ENCODE measurements around the gene FZD4.
"Not testable (repeated sequence)": the region's sequence is repeated elsewhere in the genome, so short reads cannot be mapped to it uniquely, and the experiment has no call there.

Gene FZD4

DNA sequence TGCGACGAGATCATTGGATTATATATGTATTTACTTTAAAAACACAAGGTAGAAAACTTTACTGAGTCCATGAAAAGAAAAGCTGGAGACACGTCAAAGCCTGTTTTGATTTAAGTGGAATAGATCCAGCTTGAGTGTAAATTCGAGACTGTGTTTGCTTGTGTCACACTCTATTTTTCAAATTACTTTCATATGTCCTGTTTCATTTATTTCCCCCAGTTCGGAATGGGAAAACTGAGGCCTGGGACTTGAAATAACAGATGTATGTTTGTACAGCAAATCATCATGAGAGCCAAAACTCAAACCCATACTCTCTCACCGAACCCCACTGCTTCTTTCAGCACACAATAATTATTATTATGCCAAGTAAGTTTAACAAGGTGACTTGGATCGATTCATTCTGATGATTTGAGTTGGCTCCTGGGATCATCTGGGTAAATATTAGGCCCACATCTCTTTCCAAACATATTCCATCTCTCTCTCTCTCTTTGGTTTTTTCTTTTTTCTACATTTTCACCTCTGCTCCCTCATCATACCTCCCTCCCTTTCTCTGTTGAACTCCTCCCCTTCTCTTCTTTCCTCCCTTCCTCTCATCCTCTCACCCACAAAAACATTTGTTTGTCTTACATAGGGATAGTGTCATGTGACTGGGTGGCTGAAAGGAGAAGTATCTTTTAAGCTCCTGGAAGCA, 21.2 kb downstream of the FZD4 start:
- no peaks in the 10 kb centered on the region for H3K27me3 Mint-ChIP-seq
- no peaks in the 10 kb centered on the region for H3K9me3 Mint-ChIP-seq
- H3K4me3 Mint-ChIP-seq, result no peak overlapping the region
- no peak overlapping the region for H3K27ac Mint-ChIP-seq
- no peaks in the 10 kb centered on the region for H3K4me1 Mint-ChIP-seq
- no peaks in the 10 kb centered on the region for H3K36me3 Mint-ChIP-seq

DNA sequence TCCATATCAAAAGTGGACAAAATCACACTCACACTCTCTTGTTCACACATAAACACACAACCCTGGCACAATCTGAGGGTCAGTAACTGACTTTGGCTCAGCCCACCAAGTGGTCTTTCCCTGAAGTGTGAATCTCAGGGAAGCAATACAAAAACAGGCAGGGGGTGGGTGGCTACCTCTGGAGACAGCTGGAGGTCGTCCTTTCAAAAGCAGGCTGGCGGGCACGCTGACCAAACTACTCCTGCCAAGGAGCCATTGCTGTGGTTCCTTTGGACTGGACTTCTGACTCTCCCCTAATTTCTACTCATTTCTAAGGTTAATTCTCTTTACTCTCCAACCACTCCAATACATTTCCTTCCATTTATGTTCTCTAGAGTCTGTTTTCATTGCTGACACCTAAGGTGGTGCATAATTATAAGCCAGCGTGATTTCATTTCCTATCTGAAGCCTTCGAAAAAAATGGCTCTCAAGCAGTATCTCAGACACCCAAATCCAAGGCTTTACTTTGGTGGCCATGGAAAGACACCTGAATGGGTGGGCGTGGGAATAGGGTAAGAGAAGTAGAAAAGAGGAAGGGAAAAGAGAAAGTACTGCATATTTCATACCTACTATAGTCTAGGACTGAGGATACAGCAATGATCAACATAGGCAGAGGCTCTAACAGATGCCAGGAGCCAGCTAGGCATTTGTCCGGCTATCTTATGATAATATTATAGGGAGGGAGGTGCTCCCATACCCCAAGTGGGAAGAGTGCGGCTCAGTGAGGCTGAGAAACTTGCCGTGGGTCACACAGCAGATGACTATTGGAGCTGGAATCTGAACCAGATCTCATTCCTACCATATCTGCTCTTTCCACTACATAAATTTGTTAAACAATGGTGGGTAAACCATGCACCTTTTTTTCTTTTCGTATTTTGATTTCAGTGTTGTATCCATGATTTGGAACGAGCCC, 22.0 kb downstream of the FZD4 start:
- no peaks in the 10 kb centered on the region for H3K36me3 Mint-ChIP-seq
- no peaks in the 10 kb centered on the region for H3K9me3 Mint-ChIP-seq

DNA sequence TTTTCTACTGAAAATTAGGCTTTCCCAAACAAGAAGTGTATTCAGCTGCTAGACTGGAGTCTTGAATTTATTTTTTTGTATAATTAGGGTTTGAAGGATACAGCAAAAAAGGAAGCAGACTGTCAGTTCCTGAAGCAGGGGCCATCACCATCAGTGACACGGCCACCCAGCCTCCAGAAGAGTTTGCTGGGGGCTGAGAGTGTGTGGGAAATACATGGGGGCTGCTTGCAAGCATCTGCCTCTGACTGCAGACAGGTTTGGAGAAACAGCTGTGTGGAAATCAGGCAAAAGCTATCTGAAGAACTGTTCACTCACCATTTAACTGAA, 23.0 kb downstream of the FZD4 start:
- no peaks in the 10 kb centered on the region for H3K4me1 Mint-ChIP-seq
- H3K36me3 Mint-ChIP-seq, result no peaks in the 10 kb centered on the region
- H3K9me3 Mint-ChIP-seq, result no peaks in the 10 kb centered on the region
- no peaks in the 10 kb centered on the region for H3K27me3 Mint-ChIP-seq
- H3K27ac Mint-ChIP-seq, result no peak overlapping the region
- H3K4me3 Mint-ChIP-seq, result no peak overlapping the region

More for the DNA sequence above, 22.0 kb downstream of the FZD4 start:
- no peaks in the 10 kb centered on the region for H3K27me3 Mint-ChIP-seq
- H3K4me1 Mint-ChIP-seq, result no peaks in the 10 kb centered on the region
- no peak overlapping the region for H3K4me3 Mint-ChIP-seq
- no peak overlapping the region for H3K27ac Mint-ChIP-seq

DNA sequence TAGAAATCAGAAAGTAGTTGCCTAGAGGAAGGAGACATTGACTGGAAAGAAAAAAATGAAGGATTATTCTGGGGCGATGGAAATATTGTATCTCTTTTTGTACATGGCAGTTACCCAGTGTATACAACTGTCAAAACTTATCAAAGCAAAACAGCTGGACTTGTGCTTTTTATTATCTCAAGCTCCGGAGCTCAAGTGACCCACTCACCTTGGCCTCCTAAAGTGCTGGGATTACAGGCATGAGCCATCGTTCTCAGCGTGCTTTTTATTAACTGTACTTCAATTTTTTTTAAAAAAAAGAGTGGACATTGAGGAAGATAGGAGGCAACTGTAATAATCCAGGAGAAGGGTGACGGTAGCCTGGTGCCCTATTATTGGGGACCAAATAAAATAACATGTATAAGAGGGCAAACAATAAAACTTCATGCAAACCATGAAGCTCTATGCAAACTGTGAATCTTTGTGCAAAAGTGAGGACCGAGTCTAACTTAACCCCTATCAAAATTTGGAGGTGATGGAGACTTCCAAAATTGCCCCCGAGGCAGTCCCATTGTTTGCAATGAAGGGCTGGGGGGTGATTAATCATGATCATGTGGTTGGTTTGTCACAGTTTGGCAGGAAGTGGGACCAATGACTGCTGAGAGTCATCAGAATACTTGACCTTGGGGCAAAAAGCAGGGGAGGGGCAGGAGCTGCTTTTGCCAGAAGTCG, 23.5 kb downstream of the FZD4 start:
- H3K36me3 Mint-ChIP-seq, result no peaks in the 10 kb centered on the region
- H3K4me1 Mint-ChIP-seq, result no peaks in the 10 kb centered on the region
- no peak overlapping the region for H3K27ac Mint-ChIP-seq
- H3K9me3 Mint-ChIP-seq, result no peaks in the 10 kb centered on the region
- H3K4me3 Mint-ChIP-seq, result no peak overlapping the region
- no peaks in the 10 kb centered on the region for H3K27me3 Mint-ChIP-seq

DNA sequence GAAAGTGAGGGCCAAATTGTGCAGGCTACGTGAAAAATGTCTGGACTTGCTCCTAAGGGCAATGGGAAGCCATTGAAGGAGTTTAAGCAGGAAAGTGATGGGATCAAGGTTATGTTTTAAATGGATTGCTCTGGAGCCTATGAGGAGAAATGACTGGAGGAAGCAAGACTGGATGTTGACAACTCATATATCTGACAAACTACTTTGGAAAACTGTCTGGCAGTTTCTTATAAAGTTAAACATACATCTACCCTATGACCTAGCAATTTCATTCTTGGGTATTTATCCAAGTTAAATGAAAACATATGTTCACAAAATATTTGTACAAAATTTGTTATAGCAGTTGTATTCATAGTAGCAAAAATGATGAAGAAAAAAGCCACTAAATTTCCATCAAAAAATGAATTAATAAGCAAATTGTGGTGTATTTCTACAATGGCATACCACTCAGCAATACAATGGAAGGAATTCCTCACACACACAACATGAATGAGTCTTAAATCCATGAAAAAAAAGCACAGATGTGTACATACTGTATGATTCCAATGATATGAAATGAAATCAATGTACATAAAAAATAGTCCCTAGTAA, 24.1 kb downstream of the FZD4 start:
- Mint-ChIP-seq H3K27ac (no peak overlapping the region), H3K9me3 (no peaks in the 10 kb centered on the region), H3K36me3 (no peaks in the 10 kb centered on the region), H3K4me1 (no peaks in the 10 kb centered on the region), H3K4me3 (no peak overlapping the region), H3K27me3 (no peaks in the 10 kb centered on the region)

DNA sequence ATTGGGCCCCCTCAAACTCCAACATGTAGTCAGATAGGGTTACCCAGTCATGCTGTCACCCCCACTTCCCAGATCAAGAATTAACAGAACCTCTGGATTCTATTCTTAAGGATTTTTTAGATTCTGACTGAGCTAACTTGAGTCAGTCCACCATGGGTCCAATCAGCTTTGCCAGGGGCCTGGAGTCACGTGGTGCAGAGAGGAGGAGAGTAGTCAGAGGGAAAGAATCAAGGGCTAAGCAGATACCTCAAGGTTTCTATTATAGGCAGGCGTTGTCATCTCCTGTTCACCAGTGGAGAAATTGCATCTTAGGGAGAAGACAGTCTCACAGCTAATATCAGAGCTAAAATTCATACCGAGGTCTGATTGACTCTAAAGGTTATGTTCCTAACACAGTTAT, 28.2 kb downstream of the FZD4 start:
- Mint-ChIP-seq H3K27me3 (no peaks in the 10 kb centered on the region), H3K9me3 (no peaks in the 10 kb centered on the region), H3K4me3 (no peak overlapping the region), H3K27ac (no peak overlapping the region), H3K36me3 (no peaks in the 10 kb centered on the region), H3K4me1 (no peaks in the 10 kb centered on the region)

DNA sequence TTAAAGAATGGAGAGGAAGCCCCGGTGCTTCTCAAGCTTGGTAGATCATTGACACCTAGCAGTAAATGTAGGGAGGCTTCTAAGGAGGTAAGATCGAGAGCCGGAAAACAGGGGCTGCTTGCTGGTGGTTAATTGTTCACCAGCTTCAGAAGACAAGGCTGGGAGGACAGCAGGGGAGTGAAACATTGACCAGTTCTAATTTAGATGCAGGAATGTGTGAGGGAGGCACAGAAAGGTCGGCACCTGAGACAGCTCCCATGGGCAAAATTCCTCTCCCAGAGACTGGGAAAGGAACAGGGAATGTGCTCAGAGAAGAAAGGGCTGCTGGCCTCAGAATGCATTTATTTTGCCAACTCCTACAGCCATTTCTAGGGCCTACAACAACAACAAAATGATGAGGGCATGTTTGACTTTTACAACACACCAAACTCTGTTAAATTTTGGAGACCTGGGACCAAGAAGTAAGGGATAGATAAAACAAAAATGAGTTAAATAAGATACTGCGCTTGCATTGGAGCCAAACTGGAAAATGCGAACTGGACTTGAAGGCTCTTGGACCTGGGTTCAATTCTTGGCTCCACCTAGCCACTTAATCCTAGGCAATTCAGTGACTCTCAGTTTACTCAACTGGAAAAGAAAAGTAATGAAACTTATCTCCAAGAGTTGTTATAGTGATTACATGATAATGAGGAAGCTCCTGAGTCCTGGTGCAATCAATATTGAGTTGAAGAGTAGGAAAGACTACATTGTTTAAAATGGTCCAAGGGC, 31.0 kb downstream of the FZD4 start:
- H3K27me3 Mint-ChIP-seq, result no peaks in the 10 kb centered on the region
- H3K27ac Mint-ChIP-seq, result no peak overlapping the region
- no peak overlapping the region for H3K4me3 Mint-ChIP-seq
- H3K36me3 Mint-ChIP-seq, result no peaks in the 10 kb centered on the region
- H3K4me1 Mint-ChIP-seq, result no peaks in the 10 kb centered on the region
- no peaks in the 10 kb centered on the region for H3K9me3 Mint-ChIP-seq

DNA sequence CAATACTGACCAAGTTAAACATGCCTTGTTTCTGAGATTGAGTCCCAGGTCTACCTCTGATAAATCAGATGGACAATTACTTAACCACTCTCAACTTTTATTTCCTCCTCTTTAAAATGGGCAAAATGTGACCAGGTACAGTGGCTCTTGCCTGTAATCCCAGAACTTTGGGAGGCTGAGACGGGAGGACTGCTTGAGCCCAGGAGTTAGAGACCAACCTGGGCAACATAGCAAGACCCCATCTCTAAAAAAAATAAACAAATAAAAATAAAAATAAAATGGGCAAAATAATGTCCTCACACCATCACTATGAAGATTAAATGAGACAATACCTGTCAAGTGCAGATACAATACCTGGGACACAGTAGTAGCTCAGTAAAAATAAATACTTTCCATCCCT, 33.0 kb downstream of the FZD4 start:
- H3K36me3 Mint-ChIP-seq, result no peaks in the 10 kb centered on the region

DNA sequence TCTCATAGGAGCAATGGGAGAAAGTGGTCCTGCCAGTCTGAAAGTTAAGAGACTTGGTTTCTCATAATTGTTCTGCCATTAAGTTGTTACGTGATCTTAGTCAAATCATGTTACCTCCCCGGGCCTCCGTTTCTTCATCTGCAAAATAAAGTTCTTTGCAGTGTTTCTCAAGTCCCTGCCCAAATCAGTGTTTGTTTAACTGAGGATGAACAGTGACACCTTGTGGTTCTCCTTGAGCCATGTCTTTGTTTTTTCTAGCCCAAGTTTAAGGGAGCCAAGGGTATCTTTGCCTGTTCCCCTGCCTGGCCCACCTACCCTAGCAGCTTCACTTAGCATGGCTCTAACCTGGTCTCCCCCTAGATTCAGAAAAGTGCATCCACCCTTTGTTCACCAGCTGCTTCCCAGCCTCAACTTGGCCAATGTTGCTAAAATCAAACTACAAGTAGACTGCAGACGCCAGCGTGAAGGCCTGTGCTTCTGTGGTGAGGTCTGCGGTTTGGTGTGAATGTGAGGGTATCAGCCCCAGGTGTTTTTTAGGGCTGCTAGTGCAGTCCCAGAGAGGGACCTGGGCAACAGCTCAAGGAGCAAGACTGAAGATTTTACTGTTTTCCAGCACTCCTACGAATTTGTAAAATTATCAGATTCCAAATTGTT, 35.5 kb downstream of the FZD4 start:
- Mint-ChIP-seq H3K9me3 (no peaks in the 10 kb centered on the region), H3K27me3 (no peaks in the 10 kb centered on the region), H3K27ac (no peak overlapping the region), H3K36me3 (no peaks in the 10 kb centered on the region), H3K4me1 (peaks cover 6% of the 10 kb centered on the region), H3K4me3 (no peak overlapping the region)

More for the DNA sequence above, 33.0 kb downstream of the FZD4 start:
- Mint-ChIP-seq H3K27me3 (no peaks in the 10 kb centered on the region), H3K4me3 (no peak overlapping the region), H3K9me3 (no peaks in the 10 kb centered on the region), H3K27ac (no peak overlapping the region), H3K4me1 (peaks cover 2% of the 10 kb centered on the region)

DNA sequence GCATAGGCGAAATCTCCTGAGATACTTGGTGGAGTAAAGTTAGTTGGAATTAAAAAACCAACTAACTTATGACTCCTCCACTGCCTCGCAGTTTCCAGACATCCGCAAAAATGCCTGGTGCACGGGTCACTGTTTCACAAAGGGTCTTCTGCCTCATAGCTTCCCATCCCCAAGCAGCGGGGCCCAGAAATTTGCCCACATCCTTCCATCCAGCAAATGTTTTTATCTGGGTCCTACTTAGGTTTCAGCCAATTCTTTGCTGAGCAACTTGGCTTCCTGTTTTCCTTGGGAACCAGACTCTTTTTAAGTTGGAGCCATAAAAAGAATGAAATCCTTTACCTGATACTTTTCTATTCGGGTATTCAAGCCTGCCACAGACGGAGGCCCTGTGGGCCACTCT, 36.2 kb downstream of the FZD4 start:
- no peaks in the 10 kb centered on the region for H3K27me3 Mint-ChIP-seq
- H3K9me3 Mint-ChIP-seq, result no peaks in the 10 kb centered on the region
- H3K27ac Mint-ChIP-seq, result no peak overlapping the region
- no peaks in the 10 kb centered on the region for H3K36me3 Mint-ChIP-seq
- H3K4me3 Mint-ChIP-seq, result no peak overlapping the region
- H3K4me1 Mint-ChIP-seq, result peaks cover 6% of the 10 kb centered on the region

DNA sequence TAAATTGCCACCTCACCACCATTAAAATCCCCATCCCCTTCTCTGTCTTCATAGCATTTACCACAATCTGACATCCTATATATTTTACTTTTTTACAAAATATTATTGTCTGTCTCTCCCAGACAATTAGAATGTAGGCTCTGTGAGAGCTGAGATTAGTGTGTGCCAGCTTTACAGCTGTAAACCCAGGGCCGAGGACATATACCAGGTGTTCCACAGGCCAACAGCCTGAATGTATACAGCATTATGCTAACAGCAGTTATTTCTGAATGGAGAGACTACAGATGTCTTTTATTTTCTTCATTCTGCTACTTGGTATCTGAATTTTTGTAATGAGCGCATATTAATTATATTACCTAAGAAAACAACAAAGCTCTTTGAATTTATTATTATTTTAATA, 36.7 kb downstream of the FZD4 start:
- Mint-ChIP-seq H3K9me3 (no peaks in the 10 kb centered on the region), H3K27ac (no peak overlapping the region), H3K4me3 (no peak overlapping the region), H3K27me3 (peaks cover 2% of the 10 kb centered on the region), H3K4me1 (peaks cover 6% of the 10 kb centered on the region), H3K36me3 (no peaks in the 10 kb centered on the region)

DNA sequence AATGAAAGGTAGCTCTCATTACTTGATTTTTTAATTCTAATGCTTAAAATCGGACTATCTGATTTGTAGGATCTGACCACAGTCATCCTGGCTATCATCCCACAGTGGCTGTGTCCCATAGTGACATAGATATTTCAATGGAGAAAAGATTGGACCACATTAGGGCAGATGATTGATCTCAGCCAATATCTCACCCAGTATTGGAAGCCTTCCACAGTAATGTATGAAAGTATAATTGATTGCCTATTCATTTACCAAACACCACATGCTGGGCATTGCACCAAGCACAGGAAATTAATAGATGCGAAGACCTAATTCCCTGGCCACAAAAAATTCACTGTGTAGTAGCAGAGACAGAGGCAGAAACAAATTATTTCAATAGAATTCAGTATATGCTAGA, 37.6 kb downstream of the FZD4 start:
- H3K27me3 Mint-ChIP-seq, result peaks cover 2% of the 10 kb centered on the region
- no peaks in the 10 kb centered on the region for H3K36me3 Mint-ChIP-seq
- peaks cover 6% of the 10 kb centered on the region for H3K4me1 Mint-ChIP-seq
- H3K9me3 Mint-ChIP-seq, result no peaks in the 10 kb centered on the region
- H3K27ac Mint-ChIP-seq, result no peak overlapping the region
- H3K4me3 Mint-ChIP-seq, result no peak overlapping the region

DNA sequence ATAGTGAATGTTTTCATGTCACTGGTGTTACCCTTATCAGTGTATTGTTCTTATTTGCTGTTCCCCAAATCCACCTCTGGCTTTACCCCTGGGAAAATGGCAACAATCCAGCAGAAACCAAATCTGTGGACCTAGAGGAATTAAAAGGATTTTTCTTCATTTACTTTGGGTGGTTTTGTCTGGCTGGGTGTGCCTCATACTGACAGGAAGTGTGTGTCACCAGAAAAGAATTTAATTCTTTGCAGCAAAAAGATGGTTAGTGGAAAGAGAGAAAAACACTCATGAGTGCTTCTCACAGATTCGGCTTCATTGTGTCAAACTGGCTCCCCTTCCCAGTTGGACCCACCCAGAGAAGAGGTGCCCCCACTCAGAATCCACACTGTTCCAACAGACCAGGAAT, 38.9 kb downstream of the FZD4 start:
- H3K4me3 Mint-ChIP-seq, result no peak overlapping the region
- no peaks in the 10 kb centered on the region for H3K9me3 Mint-ChIP-seq
- H3K27me3 Mint-ChIP-seq, result peaks cover 4% of the 10 kb centered on the region
- H3K36me3 Mint-ChIP-seq, result no peaks in the 10 kb centered on the region
- H3K27ac Mint-ChIP-seq, result no peak overlapping the region
- peaks cover 6% of the 10 kb centered on the region for H3K4me1 Mint-ChIP-seq

DNA sequence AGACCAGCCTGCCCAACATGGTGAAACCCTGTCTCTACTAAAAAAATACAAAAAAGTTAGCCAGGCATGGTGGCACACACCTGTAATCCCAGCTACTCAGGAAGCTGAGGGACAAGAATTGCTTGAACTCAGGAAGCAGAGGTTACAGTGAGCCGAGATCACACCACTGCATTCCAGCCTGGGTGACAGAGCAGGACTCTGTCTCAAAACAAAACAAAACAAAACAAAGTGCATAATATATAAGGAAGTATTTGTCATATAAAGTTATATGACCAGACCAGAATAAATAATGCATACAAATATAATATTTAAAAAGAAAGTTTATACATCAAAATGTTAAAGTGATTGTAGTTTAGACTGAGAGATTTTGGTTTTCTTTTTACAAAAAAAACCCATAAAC, 39.3 kb downstream of the FZD4 start:
- H3K27me3 Mint-ChIP-seq, H3K27ac Mint-ChIP-seq, H3K36me3 Mint-ChIP-seq, H3K4me1 Mint-ChIP-seq, H3K4me3 Mint-ChIP-seq, H3K9me3 Mint-ChIP-seq: not testable (repeated sequence)
